NT2/D1 (cell line): ENCODE measurements around the gene RABGAP1.

Experiments used
- YY1 ChIP-seq: IDR thresholded peaks from 2 replicates; pipeline ENCODE4 v1.6.1; 2011; ENCODE audit not compliant: insufficient read length, insufficient read depth
- ZNF274 ChIP-seq: IDR thresholded peaks from 2 replicates; pipeline ENCODE4 v1.6.1; 2011; ENCODE audit warnings: mild to moderate bottlenecking, low read depth, low read length

DNA sequence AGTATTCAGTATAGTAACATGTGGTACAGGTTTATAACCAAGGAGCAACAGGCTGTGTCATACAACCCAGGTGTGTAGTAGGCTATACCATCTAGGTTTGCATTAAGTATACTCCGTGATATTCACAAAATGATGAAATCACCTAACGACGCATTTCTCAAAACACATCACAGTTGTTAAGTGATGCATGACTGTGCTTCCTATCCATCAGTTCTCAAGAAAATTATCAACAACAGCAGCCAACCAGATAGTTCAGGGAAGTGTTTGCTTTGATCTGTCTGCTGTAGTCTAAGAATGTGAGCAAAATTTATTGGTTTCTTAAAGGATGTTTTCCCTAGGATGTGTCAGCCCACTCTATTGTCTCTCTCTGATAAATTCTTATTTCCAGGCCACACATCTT lies 16.9 kb upstream of the RABGAP1 start:
- TF ChIP-seq YY1: no peak
- TF ChIP-seq ZNF274: no peak
